DOHH2 (cell line): Measurements from ENCODE around the gene SLC8A1.
A peak's percentile ranks its signal among the peaks of the same experiment; 100 is the strongest.

Source experiments
- H3F3A ChIP-seq: fragments of 200-600 bp; sonication (generic), shearing (Covaris generic); 2 replicates; pipeline ENCODE4 v1.6.0; 2016; ENCODE audit warnings: antibody characterized with exemption, mild to moderate bottlenecking; ENCODE audit not compliant: control insufficient read depth, insufficient read depth
- H3K27ac ChIP-seq: fragments of 200-600 bp; sonication (generic); 2 replicates; pipeline ENCODE4 v1.5.1; 2014; ENCODE audit warnings: low read depth, mild to moderate bottlenecking, low read length, moderate library complexity
- H3K27me3 ChIP-seq: fragments of 200-600 bp; sonication (generic); 2 replicates; pipeline ENCODE4 v1.6.1; 2014; ENCODE audit warnings: mild to moderate bottlenecking, low read length, mixed read lengths; ENCODE audit not compliant: control insufficient read depth
- H3K36me3 ChIP-seq: fragments of 200-600 bp; sonication (generic); 2 replicates; pipeline ENCODE4 v1.6.1; 2014; ENCODE audit warnings: mild to moderate bottlenecking, low read length, moderate library complexity, mixed read lengths; ENCODE audit not compliant: control insufficient read depth
- H3K4me1 ChIP-seq: fragments of 200-600 bp; sonication (generic); 2 replicates; pipeline ENCODE4 v1.6.1; 2014; ENCODE audit warnings: mild to moderate bottlenecking, low read length, mixed read lengths; ENCODE audit not compliant: control insufficient read depth
- H3K4me2 ChIP-seq: fragments of 200-600 bp; sonication (generic); 2 replicates; pipeline ENCODE4 v1.6.0; 2014; ENCODE audit warnings: mild to moderate bottlenecking, low read length, moderate library complexity
- H3K4me3 ChIP-seq: fragments of 200-600 bp; sonication (generic); 2 replicates; pipeline ENCODE4 v1.5.1; 2014; ENCODE audit warnings: mild to moderate bottlenecking, low read length, mixed read lengths
- H3K79me2 ChIP-seq: fragments of 200-600 bp; sonication (generic); 2 replicates; pipeline ENCODE4 v1.6.1; 2014; ENCODE audit warnings: mild to moderate bottlenecking, low read length, mixed read lengths; ENCODE audit not compliant: control insufficient read depth
- H3K9me2 ChIP-seq: fragments of 200-600 bp; sonication (generic); replicated peaks from 2 replicates; pipeline ENCODE4 v1.6.1; 2014; ENCODE audit warnings: mild to moderate bottlenecking, low read length, mixed read lengths; ENCODE audit not compliant: control insufficient read depth
- H3K9me3 ChIP-seq: fragments of 200-600 bp; sonication (generic); 2 replicates; pipeline ENCODE4 v1.6.1; 2014; ENCODE audit warnings: antibody characterized with exemption, low read length, mixed read lengths; ENCODE audit not compliant: control insufficient read depth, insufficient read depth
- H4K20me1 ChIP-seq: fragments of 200-600 bp; sonication (generic); 2 replicates; pipeline ENCODE4 v1.6.0; 2014; ENCODE audit warnings: low read depth, mild to moderate bottlenecking, antibody characterized with exemption, low read length, moderate library complexity; ENCODE audit not compliant: control insufficient read depth, insufficient read depth
- CTCF ChIP-seq: fragments of 200-600 bp; sonication (generic); IDR thresholded peaks from one replicate; pipeline ENCODE4 v1.5.1; 2014; ENCODE audit warnings: antibody characterized with exemption, mild to moderate bottlenecking, low read depth, low read length; ENCODE audit not compliant: poor library complexity, severe bottlenecking
- EZH2phosphoT487 ChIP-seq: fragments of 200-600 bp; sonication (generic); IDR thresholded peaks from 2 replicates; pipeline ENCODE4 v1.6.1; 2017; ENCODE audit warnings: borderline replicate concordance, mild to moderate bottlenecking, antibody characterized with exemption, low read length, moderate library complexity, mixed read lengths

SLC8A1 gene

GRCh38 chr2:40363231-40363630, 88.7 kb downstream of the SLC8A1 start:
- H3F3A ChIP-seq, result peaks cover 24% of the 10 kb centered on the region
- H3K79me2 ChIP-seq, result peaks cover 81% of the 10 kb centered on the region
- TF ChIP-seq CTCF, result no peak
- TF ChIP-seq EZH2phosphoT487, result no peak
- H3K9me3 ChIP-seq, result no peaks in the 10 kb centered on the region
- no peaks in the 10 kb centered on the region for H3K27me3 ChIP-seq
- H3K27ac ChIP-seq, result peak overlapping the region; percentile 97
- H3K36me3 ChIP-seq, result peaks cover 13% of the 10 kb centered on the region
- H3K4me2 ChIP-seq, result peak overlapping the region; percentile 84
- H3K4me1 ChIP-seq, result peaks cover 96% of the 10 kb centered on the region
- peak overlapping the region; percentile 70 for H3K4me3 ChIP-seq
- H3K9me2 ChIP-seq, result no peaks in the 10 kb centered on the region
- no peaks in the 10 kb centered on the region for H4K20me1 ChIP-seq

- no peaks in the 10 kb centered on the region for H3K9me2 ChIP-seq
- H3K9me3 ChIP-seq, result no peaks in the 10 kb centered on the region
- peak overlapping the region; percentile 84 for H3K4me2 ChIP-seq
- H3K79me2 ChIP-seq, result peaks cover 74% of the 10 kb centered on the region
- peaks cover 3% of the 10 kb centered on the region for H3K36me3 ChIP-seq
- H3K4me3 ChIP-seq, result peak overlapping the region; percentile 59
- peak overlapping the region; percentile 97 for H3K27ac ChIP-seq
- H3K4me1 ChIP-seq, result peaks cover 92% of the 10 kb centered on the region
- TF ChIP-seq EZH2phosphoT487 (no peak), CTCF (no peak)
- no peaks in the 10 kb centered on the region for H3K27me3 ChIP-seq
- no peaks in the 10 kb centered on the region for H4K20me1 ChIP-seq
- H3F3A ChIP-seq, result peaks cover 24% of the 10 kb centered on the region
Measured at GRCh38 chr2:40361478-40361877, 90.4 kb downstream of the SLC8A1 start.

- H3K27ac ChIP-seq, result peak overlapping the region; percentile 97
- TF ChIP-seq CTCF (peak; percentile 62), EZH2phosphoT487 (no peak)
- no peaks in the 10 kb centered on the region for H3K9me3 ChIP-seq
Measured at GRCh38 chr2:40360652-40361051, 91.2 kb downstream of the SLC8A1 start.

GRCh38 chr2:40359811-40360210, 92.1 kb downstream of the SLC8A1 start:
- Histone ChIP-seq H3K4me2 (peak overlapping the region; percentile 84), H3K9me3 (no peaks in the 10 kb centered on the region)
- TF ChIP-seq EZH2phosphoT487, result no peak
- no peak for TF ChIP-seq CTCF

More at GRCh38 chr2:40360652-40361051, 91.2 kb downstream of the SLC8A1 start:
- Histone ChIP-seq H3K79me2 (peaks cover 74% of the 10 kb centered on the region), H3K9me2 (no peaks in the 10 kb centered on the region), H3K36me3 (no peaks in the 10 kb centered on the region), H3K4me3 (peak overlapping the region; percentile 59), H3F3A (peaks cover 24% of the 10 kb centered on the region), H3K27me3 (no peaks in the 10 kb centered on the region), H3K4me2 (peak overlapping the region; percentile 84), H3K4me1 (peaks cover 92% of the 10 kb centered on the region), H4K20me1 (no peaks in the 10 kb centered on the region)

More at GRCh38 chr2:40359811-40360210, 92.1 kb downstream of the SLC8A1 start:
- Histone ChIP-seq H3K4me1 (peaks cover 92% of the 10 kb centered on the region), H3K79me2 (peaks cover 73% of the 10 kb centered on the region), H3K4me3 (peak overlapping the region; percentile 59), H4K20me1 (no peaks in the 10 kb centered on the region), H3F3A (peaks cover 20% of the 10 kb centered on the region), H3K27ac (peak overlapping the region; percentile 97), H3K27me3 (no peaks in the 10 kb centered on the region), H3K9me2 (no peaks in the 10 kb centered on the region), H3K36me3 (no peaks in the 10 kb centered on the region)
